ENCODE results near the gene RCHY1. TPM values are rescaled to one million over a fixed set of nuclear protein-coding genes. Genes with fewer than 3 reads are reported as not detected.

The RCHY1 gene
- total and polyA plus RNA-seq, 2 experiments from 2014 or later: 42.9 to 46.5 TPM

GRCh38 chr4:75547647-75548387, 33.6 kb upstream of the RCHY1 start:
- no peak overlapping the region for H3K4me3 Mint-ChIP-seq
- no peaks in the 10 kb centered on the region for H3K79me2 ChIP-seq (replicated peaks; ENCODE audit: insufficient read depth)
- H3K36me3 ChIP-seq (ENCODE audit: insufficient read depth): no peaks in the 10 kb centered on the region
- H3K4me1 ChIP-seq (ENCODE audit: insufficient read depth): no peaks in the 10 kb centered on the region
- H4K20me1 ChIP-seq (replicated peaks; ENCODE audit: insufficient read depth): no peaks in the 10 kb centered on the region
- no peak overlapping the region for H2AFZ ChIP-seq
- H3K36me3 Mint-ChIP-seq (ENCODE audit: low read depth): no peaks in the 10 kb centered on the region
- H3K27ac ChIP-seq (ENCODE audit: low read depth): no peak overlapping the region
- no peaks in the 10 kb centered on the region for H3F3A ChIP-seq (replicated peaks; ENCODE audit: low read depth)
- no peaks in the 10 kb centered on the region for H3K4me1 Mint-ChIP-seq
- no peak overlapping the region for H3K4me2 ChIP-seq
- TF ChIP-seq ZNF114 (CRISPR knock-in tag; IDR thresholded peaks at IDR 0.05) (no peak), ZNF331 (CRISPR knock-in tag; IDR thresholded peaks at IDR 0.05; ENCODE audit: low read depth) (no peak), STAT1 (IDR thresholded peaks at IDR 0.05; ENCODE audit: unreplicated experiment) (no peak), ZNF462 (CRISPR knock-in tag; IDR thresholded peaks at IDR 0.05) (no peak)
- no peak overlapping the region for H3K4me3 ChIP-seq
- 0 out of 2 replicates have a peak, but pooled peaks cover 7% of the 10 kb centered on the region for H3K9me2 ChIP-seq (ENCODE audit: insufficient read depth)
- no peaks in the 10 kb centered on the region for H3K9me3 Mint-ChIP-seq
- no peak overlapping the region for H3K27ac Mint-ChIP-seq
- DNase-seq (ENCODE audit: low spot score): no peak
- no peaks in the 10 kb centered on the region for H3K27me3 ChIP-seq (ENCODE audit: insufficient read depth)
- no peak for ATAC-seq
- peaks cover 2% of the 10 kb centered on the region for H3K27me3 Mint-ChIP-seq (ENCODE audit: insufficient read depth, low read depth, poor library complexity)

- H3F3A ChIP-seq (replicated peaks; ENCODE audit: low read depth): no peaks in the 10 kb centered on the region
- no peak overlapping the region for H3K4me3 ChIP-seq
- H3K36me3 ChIP-seq (ENCODE audit: insufficient read depth): no peaks in the 10 kb centered on the region
- no peaks in the 10 kb centered on the region for H3K4me1 Mint-ChIP-seq
- H3K27me3 ChIP-seq (ENCODE audit: insufficient read depth): no peaks in the 10 kb centered on the region
- H3K27me3 Mint-ChIP-seq (ENCODE audit: insufficient read depth, low read depth, poor library complexity): peaks cover 2% of the 10 kb centered on the region
- no peak overlapping the region for H3K4me3 Mint-ChIP-seq
- no peaks in the 10 kb centered on the region for H3K4me1 ChIP-seq (ENCODE audit: insufficient read depth)
- no peak for DNase-seq (ENCODE audit: low spot score)
- H2AFZ ChIP-seq: no peak overlapping the region
- H3K36me3 Mint-ChIP-seq (ENCODE audit: low read depth): no peaks in the 10 kb centered on the region
- no peaks in the 10 kb centered on the region for H4K20me1 ChIP-seq (replicated peaks; ENCODE audit: insufficient read depth)
- H3K4me2 ChIP-seq: no peak overlapping the region
- no peak overlapping the region for H3K27ac Mint-ChIP-seq
- 0 out of 2 replicates have a peak, but pooled peaks cover 5% of the 10 kb centered on the region for H3K9me2 ChIP-seq (ENCODE audit: insufficient read depth)
- no peaks in the 10 kb centered on the region for H3K9me3 Mint-ChIP-seq
- no peak; the same call in 2 of the 3 replicates for ATAC-seq
- TF ChIP-seq JUNB (IDR thresholded peaks at IDR 0.05; ENCODE audit: unreplicated experiment) (no peak), EZH2 (IDR thresholded peaks at IDR 0.05; ENCODE audit: low read depth, unreplicated experiment) (no peak), NANOG (IDR thresholded peaks at IDR 0.05; ENCODE audit: borderline replicate concordance) (no peak), EZH2phosphoT487 (IDR thresholded peaks at IDR 0.05; ENCODE audit: unreplicated experiment) (no peak), STAT1 (IDR thresholded peaks at IDR 0.05; ENCODE audit: unreplicated experiment) (no peak), CREB1 (CRISPR knock-in tag; IDR thresholded peaks at IDR 0.05; ENCODE audit: low read depth) (no peak), ZNF331 (CRISPR knock-in tag; IDR thresholded peaks at IDR 0.05; ENCODE audit: low read depth) (no peak), POLR2AphosphoS5 (IDR thresholded peaks at IDR 0.05; ENCODE audit: low read depth) (no peak)
- TF ChIP-seq, protein P1, sequence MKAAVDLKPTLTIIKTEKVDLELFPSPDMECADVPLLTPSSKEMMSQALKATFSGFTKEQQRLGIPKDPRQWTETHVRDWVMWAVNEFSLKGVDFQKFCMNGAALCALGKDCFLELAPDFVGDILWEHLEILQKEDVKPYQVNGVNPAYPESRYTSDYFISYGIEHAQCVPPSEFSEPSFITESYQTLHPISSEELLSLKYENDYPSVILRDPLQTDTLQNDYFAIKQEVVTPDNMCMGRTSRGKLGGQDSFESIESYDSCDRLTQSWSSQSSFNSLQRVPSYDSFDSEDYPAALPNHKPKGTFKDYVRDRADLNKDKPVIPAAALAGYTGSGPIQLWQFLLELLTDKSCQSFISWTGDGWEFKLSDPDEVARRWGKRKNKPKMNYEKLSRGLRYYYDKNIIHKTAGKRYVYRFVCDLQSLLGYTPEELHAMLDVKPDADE (IDR thresholded peaks at IDR 0.05): no peak
- no peaks in the 10 kb centered on the region for H3K79me2 ChIP-seq (replicated peaks; ENCODE audit: insufficient read depth)
- H3K27ac ChIP-seq (ENCODE audit: low read depth): no peak overlapping the region
Measured at GRCh38 chr4:75545526-75545925, 31.3 kb upstream of the RCHY1 start.
